GM18502 (cell line): Measurements from ENCODE around the gene COL6A5.
"Not testable (repeated sequence)": the region's sequence is repeated elsewhere in the genome, so short reads cannot be mapped to it uniquely, and the experiment has no call there.

ENCODE experiments used
- ATAC-seq: cut with Tn5 transposase; IDR thresholded peaks from one replicate; pipeline ENCODE4 v1.9.1; 2021; ENCODE audit warnings: mild to moderate bottlenecking; ENCODE audit not compliant: unreplicated experiment, poor library complexity

The COL6A5 gene, protein sequence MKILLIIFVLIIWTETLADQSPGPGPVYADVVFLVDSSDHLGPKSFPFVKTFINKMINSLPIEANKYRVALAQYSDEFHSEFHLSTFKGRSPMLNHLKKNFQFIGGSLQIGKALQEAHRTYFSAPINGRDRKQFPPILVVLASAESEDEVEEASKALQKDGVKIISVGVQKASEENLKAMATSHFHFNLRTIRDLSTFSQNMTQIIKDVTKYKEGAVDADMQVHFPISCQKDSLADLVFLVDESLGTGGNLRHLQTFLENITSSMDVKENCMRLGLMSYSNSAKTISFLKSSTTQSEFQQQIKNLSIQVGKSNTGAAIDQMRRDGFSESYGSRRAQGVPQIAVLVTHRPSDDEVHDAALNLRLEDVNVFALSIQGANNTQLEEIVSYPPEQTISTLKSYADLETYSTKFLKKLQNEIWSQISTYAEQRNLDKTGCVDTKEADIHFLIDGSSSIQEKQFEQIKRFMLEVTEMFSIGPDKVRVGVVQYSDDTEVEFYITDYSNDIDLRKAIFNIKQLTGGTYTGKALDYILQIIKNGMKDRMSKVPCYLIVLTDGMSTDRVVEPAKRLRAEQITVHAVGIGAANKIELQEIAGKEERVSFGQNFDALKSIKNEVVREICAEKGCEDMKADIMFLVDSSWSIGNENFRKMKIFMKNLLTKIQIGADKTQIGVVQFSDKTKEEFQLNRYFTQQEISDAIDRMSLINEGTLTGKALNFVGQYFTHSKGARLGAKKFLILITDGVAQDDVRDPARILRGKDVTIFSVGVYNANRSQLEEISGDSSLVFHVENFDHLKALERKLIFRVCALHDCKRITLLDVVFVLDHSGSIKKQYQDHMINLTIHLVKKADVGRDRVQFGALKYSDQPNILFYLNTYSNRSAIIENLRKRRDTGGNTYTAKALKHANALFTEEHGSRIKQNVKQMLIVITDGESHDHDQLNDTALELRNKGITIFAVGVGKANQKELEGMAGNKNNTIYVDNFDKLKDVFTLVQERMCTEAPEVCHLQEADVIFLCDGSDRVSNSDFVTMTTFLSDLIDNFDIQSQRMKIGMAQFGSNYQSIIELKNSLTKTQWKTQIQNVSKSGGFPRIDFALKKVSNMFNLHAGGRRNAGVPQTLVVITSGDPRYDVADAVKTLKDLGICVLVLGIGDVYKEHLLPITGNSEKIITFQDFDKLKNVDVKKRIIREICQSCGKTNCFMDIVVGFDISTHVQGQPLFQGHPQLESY (N-terminal part only)

DNA sequence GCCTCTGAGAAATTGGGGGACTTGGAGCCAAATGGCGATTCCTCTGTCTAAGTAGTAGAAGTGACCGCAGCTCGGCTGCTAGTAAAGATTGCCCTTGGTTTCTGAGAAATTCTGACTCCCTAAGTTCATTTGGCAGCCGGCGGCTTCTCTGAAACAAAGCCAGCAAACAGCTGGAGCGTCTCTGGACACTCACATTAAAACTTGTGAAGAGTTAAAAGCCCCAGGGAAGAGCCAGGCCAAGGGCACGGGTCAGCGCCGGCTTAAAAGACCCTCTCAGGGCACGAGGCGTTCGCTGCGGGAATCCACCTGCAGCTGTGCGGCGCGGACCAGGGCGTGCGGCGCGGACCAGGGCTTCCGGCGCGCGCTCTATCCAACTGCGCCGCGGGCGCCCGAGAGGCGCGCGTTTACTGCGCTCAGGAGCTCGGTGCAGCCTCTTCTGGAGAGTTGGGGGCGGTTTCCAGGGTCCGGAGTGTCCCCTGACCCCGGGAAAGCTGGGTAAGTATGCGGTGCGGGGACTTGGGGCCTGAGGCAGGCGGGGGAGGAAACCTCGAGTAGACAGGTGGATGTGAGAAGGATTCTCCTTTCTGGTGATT, at the start of gene COL6A5:
Gene COL6A5, plus strand, starts transcription at position 186 of the 593 bp plus-strand sequence. CDS start 27,967 bp downstream, outside the sequence.
- no peak for ATAC-seq

DNA sequence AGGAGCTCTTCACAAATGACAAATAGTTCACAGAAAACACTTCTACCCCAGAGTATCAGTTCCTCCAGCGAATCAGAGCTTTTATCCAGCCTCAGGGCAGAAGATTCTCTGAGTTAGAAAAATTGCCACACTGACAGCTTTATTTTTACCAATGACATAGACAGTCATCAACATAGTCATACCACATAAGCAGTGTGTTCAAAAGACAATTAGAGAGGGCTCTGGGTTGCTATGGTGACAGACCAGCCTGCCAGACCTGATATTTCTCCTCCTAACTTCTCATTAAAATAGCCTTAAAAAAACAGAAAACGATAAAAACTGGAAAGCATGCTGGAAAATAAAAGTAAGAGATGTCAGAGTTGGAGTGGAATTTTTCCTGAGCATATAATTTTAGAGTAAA, 45.9 kb upstream of the COL6A5 start:
- no peak for ATAC-seq

DNA sequence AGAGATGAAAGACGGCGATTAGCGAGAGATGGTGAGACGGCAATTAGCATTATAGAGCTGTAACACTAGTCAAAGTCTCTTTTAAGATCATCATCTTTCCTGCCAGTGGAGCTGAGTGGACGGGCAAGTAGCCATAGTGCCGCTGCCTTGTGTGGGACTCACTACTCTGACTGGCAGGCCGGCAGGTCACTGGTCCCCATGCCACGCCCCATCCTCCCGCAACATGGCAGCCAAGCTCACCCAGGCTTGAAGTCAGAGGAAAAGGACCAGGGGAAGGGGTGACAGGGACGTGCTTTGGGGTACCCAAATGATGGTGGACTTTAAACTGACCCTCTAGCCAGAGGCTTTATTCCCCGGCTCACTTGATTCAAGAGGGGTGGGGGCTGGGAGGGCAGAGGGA, 44.6 kb upstream of the COL6A5 start:
- ATAC-seq, result no peak

DNA sequence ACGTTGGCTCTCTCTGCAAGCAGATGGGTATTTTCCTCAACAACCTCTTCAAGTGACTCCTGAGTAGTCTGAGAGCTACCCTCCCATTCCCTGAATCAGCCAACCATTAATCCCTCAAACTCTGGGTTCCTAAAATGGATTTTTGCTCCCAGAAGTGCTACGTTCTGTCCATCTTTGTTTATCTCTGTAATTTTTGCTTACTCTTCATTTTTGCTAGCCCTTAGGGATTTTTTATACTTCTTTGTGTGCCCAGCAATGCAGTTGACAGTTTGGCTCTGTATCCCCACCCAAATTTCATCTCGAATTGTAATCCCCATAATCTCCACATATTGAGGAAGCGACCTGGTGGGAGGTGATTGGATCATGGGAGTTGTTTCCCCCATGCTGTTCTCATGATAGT, 35.4 kb upstream of the COL6A5 start:
- ATAC-seq, result no peak

DNA sequence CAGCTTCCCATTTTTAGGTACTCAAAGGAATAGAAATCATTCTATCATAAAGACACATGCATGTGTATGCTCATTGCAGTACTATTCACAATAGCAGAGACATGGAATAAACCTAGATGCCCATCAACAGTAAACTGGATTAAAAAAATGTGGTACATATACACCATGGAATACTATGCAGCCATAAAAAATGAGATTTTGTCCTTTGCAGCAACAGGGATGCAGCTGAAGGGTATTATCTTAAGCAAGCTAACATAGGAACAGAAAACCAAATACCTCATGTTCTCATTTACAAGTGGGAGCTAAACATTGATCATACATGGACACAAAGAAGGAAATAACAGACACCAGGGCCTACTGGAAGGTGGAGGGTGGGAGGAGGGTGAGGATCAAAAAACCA, 33.1 kb upstream of the COL6A5 start:
- no peak for ATAC-seq

DNA sequence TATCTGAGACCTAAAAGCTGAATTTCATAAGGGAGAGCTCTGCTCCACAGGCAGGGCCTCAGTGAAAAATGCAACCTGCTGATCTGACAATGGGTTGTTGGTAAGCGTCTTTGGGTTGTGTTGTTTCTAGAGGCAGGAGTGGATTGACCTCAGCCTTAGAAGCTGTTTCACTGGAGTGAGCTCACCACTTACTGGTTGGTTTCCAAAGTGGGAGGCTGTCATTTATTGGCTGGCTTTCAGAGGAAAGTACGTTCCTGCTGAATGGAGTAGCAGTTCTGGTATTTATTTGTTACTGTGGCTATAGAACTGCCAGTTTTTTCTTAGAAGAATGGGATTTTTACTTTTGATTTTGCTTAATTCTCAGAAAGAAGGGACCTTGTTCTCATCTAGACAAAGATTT, 29.3 kb upstream of the COL6A5 start:
- no peak for ATAC-seq

DNA sequence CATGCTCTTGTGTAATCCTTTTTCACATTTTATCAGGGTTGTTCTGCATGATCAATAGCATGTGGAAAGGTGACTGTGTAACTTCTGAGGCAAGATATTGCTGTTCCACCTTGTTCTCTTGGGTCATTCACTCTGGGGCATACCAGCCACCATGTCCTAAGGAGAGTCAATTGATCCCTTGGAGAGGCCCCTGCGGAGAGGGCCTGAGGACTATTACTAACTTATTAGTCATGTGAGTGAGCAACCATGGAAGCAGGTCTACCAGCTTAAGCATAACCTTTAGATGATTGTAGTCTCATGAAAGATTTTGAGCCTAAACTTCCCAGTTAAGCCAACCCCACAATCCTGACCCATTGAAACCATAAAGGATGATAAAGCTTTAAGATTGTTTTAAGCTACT, 22.0 kb upstream of the COL6A5 start:
- no peak for ATAC-seq

DNA sequence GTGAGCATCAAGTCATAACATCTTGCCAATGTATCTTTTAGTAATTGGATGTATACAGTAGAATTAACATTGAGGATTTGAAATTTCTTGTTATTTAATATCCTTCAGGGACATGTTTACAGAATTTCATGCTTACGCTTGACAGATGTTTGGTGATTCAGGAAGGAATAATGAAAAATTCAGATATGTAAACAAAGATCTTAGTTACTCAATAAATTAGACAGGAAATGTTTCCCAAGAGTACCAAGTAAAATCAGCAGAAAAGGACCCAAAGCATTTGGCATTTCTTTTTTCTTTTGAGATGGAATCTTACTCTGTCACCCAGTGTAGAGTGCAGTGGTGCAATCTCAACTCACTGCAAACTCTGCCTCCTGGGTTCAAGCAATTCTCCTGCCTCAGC, 4.7 kb upstream of the COL6A5 start:
- no peak for ATAC-seq

DNA sequence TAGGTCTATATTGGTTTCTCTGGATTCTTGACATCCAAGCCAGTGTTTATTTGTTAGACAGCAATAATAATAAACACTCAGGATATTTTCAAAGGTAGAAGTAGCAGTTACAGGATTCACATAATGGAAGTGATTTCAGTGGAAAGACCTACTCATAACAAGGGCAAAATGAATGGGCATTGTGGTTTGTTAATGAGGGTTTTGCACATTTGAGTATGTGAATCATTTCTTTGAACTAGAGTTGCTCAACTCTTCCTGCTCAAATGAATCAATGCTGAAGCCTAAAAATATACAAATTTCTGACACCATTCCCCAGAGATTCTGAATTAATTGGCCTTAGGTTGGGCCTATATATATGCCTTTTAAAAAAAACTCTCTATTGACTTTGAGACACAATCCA, 4.1 kb upstream of the COL6A5 start:
- no peak for ATAC-seq

DNA sequence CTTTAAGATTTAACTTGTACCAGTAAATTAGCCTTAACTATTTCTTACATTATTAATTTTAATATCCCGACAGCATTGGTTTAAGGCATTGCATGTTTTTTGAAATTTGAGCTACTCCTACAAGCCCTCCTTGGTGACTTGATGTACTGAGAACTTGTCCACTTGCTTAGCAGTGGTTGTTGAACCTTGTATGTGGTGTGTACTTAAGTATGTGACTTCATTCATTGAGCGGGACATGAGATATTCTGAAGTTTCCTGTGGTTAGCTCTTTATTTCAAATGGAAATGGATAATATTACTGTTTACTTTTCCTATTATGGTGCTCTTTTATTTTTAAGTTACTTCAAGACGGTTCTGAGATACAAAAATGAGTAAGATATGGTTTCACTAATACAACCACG, 3.6 kb upstream of the COL6A5 start:
- no peak for ATAC-seq

DNA sequence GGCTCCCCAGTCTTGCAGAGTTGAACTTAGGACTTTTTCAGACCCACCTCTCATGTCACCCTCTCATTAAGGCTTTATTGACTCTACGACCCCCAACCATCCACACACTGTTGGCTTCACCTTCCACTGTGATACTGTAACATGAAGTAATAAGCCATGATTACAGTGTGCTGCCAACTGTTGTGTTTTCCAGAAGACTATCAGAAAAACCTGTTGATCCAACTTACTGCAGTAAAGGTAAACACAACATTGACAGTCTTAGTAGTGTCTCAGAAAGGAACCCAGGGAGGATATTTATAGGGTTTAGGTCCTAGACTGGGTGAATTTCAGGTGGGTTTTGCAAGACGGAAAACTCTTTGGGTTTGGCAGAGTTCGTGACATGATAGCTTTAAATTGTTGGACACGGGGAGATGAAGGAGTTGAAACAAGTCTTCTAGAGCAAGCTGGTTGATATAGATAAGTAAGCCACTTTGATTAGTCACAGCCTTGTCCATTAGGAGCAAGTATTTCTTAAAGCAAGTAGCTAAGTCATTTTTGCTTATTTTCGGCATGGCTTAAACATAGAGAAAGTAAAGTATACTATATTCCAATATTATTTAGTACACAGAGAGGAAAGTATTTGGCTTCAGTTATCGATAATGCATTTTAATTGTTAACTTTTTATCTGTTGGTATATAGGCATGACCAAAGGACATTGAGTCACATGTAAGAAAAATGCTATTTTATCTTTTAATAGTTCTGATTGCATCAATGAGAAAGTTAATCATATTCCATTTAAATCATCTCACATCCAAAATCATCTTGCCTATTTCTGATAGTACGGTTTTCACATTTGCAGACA, 2.4 kb upstream of the COL6A5 start:
- no peak for ATAC-seq

DNA sequence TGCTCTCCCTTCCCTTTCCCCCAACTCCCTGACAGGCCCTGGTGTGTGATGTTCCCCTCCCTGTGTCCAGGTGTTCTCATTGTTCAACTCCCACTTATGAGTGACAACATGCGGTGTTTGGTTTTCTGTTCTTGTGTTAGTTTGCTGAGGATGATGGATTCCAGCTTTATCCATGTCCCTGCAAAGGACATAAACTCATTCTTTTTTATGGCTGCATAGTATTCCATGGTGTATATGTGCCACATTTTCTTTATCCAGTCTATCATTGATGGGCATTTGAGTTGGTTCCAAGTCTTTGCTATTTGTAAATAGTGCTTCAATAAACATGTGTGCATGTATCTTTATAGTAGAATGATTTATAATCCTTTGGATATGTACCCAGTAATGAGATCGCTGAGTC, 2.8 kb downstream of the COL6A5 start:
- not testable (repeated sequence) for ATAC-seq

DNA sequence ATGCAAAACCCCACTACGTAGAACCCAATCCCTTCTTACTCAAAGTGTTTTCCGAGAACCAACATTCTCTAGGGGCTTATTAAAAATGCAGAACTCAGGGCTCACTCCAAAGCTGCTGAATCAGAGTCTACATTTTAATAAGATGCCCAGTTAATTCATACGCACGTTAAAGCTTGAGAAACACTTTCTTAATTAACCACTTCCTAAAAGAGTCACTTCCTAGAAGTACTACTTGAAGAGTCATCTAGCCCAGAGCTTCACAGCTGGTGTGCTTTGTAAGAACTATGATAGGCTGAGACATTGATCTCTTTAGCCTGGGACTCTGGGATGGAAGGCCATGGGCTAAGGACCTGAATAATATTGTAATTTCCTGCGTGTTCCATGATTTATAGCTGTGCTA, 9.0 kb downstream of the COL6A5 start:
- ATAC-seq, result no peak

DNA sequence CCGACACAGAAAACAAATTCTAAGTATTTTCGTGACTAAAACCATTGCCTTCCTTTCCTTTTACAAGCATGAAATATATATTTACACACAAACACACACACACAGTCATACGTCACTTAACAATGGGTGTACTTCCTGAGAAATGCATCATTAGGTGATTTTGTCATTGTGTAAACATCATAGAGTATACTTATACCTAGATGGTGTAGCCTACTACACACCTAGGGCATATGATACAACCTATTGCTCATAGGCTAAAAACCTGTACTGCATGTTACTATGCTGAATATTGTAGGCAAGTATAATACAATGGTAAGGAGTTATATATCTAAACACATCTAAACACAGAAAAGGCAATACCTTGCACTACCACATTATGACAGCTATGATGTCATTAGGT, 28.6 kb downstream of the COL6A5 start:
- no peak for ATAC-seq

DNA sequence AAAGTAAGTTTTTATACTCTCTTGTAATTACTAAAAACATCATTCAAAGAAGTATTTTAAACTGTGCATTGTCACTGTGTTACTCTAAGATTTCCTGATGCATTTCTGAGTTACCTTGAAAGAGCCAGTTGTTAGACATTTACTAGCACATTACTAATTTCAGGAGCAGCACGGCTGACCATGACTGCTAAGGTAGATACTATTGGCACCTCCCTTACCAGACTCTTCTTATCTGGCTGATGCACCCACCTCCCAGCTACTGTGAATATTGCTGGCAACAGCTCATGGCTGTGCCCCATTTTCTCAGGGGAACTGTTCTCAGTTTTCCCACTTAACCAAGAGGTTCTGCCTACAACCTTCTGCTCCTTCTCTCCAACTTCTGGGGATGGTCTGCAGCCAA, 29.4 kb downstream of the COL6A5 start:
- ATAC-seq, result no peak

DNA sequence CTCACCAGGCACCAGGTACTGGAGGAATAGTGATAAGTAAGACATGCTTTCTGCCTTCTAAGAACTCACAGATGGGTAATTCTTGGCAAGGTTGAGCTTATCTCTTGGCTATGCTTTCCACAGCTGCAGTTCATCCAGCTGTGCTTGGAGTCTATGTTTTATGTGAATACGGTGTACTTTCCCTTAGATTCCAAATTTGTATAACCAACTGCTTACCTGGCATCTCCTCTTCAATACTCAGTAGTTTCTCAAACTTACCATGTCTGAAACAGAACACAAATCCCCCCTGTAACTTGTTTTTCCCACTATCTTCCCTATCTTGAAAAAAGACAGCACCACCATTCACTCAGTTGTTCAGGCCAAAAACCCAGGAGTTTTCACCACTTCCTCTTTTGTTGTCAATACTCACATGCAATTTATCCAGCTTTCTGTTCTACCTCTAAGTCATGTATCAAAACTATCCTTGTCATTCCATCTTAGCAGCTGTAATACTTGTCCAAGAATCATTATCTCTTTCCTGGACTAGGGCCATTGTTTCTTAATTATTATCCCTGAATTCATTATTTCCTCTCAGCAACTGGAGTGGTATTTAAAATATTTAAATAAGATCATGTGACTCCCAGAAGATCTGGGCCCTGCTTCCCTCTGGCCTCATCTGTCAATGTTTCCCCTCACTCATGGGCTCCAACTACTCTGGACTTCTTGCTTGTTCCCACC, 32.6 kb downstream of the COL6A5 start:
- ATAC-seq, result no peak

DNA sequence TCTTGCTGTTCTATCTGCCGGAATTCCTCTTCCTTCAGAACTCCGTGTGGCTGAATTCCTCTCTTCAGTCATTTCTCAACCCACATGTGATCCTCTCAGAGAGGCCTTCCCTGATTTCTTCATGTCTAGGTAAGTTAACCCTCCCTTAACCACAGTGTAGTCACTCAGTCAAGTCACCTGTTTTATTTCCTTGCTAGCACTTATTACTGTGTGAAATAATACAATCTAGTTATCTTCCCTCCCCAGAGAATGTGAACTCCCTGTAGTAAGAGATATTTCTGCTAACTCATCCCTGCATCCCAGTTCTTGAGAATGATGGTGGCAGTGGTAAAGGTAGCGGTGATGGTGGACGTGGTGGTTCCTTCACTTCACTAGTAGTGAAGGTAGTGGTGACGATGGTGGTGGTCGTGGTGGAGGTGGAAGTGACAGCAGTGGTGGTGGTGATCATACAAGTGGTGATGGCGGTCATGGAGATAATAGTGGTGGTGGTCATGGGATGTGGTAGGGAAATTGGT, 33.3 kb downstream of the COL6A5 start:
- no peak for ATAC-seq

DNA sequence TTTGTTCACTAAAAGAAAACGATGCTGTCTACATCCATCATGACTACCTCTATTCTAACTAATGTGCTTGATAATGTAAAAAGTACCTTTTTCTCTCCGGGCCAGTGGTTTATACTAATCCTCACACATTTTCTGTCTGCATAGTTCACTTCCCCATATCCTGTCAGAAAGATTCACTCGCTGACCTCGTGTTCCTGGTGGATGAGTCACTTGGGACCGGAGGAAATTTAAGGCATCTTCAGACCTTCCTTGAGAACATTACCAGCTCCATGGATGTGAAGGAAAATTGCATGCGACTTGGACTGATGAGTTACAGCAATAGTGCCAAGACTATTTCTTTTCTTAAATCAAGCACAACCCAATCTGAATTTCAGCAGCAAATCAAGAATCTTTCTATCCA, 33.8 kb downstream of the COL6A5 start:
- no peak for ATAC-seq

DNA sequence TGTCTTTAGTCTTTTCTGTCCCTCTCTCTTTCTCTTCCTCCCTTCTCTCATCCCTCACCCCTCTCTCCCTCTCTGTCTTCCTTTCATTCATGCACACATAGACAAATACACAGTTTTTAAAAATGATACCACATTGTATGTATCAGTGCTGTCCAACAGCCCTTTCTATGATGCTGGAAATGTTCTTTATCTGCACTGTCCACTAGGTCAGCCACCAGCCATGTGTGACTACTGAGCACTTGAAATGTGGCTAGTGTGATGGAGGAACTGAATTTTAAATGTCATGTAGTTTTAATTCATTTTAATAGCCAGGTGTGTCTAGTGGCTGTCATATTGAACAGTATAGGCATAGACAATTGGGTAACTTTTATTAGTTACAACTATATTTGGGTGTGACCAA, 34.9 kb downstream of the COL6A5 start:
- ATAC-seq, result no peak
